ENCODE results near the gene OR4K2. TPM values are rescaled to one million over a fixed set of nuclear protein-coding genes. Genes with fewer than 3 reads are reported as not detected.
"Not testable (repeated sequence)": the region's sequence is repeated elsewhere in the genome, so short reads cannot be mapped to it uniquely, and the experiment has no call there.

Gene OR4K2
- total RNA-seq, result not detected

DNA sequence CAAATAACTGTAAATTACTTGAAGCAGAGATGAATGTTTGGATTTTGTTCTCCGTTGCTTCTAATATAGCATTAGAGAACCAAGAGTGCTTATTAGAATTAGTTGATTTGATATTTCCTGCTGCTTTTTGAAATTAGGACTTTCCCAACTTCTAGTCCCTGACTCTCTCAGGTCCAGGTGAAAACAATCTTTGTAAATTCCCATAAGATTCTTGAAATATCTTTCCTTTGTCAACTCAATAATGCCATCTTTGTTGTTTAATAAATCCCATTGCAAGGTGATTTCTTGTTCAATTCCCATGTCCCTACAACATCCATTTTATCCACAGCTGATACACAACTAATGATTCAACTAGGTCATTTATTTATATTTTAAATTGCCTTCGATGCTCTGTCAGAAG, at the start of gene OR4K2:
TSS of gene OR4K2 (plus strand) at position 301 of the 400 bp plus-strand sequence. CDS start 1,126 bp downstream, outside the sequence.
- TF ChIP-seq, protein P1, sequence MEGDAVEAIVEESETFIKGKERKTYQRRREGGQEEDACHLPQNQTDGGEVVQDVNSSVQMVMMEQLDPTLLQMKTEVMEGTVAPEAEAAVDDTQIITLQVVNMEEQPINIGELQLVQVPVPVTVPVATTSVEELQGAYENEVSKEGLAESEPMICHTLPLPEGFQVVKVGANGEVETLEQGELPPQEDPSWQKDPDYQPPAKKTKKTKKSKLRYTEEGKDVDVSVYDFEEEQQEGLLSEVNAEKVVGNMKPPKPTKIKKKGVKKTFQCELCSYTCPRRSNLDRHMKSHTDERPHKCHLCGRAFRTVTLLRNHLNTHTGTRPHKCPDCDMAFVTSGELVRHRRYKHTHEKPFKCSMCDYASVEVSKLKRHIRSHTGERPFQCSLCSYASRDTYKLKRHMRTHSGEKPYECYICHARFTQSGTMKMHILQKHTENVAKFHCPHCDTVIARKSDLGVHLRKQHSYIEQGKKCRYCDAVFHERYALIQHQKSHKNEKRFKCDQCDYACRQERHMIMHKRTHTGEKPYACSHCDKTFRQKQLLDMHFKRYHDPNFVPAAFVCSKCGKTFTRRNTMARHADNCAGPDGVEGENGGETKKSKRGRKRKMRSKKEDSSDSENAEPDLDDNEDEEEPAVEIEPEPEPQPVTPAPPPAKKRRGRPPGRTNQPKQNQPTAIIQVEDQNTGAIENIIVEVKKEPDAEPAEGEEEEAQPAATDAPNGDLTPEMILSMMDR (IDR thresholded peaks at IDR 0.05), result no peak
- DNase-seq (ENCODE audit: low spot score), result no peak
- ATAC-seq (ENCODE audit: low FRiP score), result no peak

GRCh38 chr14:19827626-19828244, 47.2 kb upstream of the OR4K2 start:
- not testable (repeated sequence) for ATAC-seq (ENCODE audit: low FRiP score); DNase-seq (ENCODE audit: low spot score)

DNA sequence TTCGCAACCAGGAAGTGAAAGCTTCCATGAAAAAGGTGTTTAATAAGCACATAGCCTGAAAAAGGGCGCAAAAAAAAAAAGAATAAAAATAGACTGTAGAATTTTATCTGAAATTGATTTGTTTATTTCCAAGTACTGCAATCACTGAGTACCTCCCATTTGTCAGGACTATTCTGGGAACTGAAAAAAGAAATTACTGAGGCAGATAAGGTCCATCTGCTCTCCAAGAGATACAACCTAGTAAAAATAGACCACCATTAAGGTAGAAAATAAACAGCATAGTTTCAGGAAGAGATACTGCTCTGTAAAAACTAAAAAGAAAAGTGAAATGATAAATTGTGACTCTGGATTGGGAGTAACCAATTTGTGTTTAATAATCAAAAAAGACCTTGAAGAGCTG, 46.6 kb upstream of the OR4K2 start:
- DNase-seq (ENCODE audit: low spot score), result no peak
- TF ChIP-seq, protein P1 (IDR thresholded peaks at IDR 0.05), result no peak

DNA sequence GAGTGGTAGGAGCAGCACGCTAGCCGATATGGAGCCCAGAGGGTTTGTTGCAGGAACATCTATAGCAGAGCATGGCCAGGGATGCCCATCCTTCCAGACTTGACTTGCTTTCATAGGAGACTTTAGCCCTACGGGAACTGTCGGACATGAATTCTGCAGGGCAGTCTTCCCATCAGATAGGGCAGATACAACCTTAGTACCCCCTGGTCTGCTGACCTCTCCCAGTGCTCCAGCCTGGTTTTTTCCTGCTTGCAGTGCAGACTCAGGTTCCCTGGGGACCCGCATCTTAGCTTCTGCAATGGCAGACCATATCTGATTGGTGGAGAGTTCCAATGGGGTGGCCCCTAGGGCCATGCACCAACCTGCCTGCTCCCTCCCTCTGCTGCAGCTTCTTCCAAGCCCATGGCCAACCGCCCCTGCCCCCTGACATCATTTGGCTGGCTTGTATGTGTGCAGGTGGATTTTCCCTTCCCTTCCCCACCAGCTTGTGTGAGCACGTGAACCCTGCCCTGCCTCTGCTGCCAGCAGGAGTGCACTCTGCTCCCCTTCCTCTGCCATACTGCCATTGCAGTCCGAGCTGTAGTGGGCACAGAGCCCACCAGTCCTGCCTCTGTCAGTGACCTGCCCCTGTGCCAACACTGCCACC, 40.6 kb upstream of the OR4K2 start:
- not testable (repeated sequence) for ATAC-seq (ENCODE audit: low FRiP score); DNase-seq (ENCODE audit: low spot score)

More for the DNA sequence above, 46.6 kb upstream of the OR4K2 start:
- no peak for ATAC-seq (ENCODE audit: low FRiP score)

- ATAC-seq (ENCODE audit: low FRiP score), result no peak
- TF ChIP-seq, protein P1 (IDR thresholded peaks at IDR 0.05), result no peak
- DNase-seq (ENCODE audit: low spot score), result no peak
Measured at GRCh38 chr14:19838433-19838832, 36.5 kb upstream of the OR4K2 start.

DNA sequence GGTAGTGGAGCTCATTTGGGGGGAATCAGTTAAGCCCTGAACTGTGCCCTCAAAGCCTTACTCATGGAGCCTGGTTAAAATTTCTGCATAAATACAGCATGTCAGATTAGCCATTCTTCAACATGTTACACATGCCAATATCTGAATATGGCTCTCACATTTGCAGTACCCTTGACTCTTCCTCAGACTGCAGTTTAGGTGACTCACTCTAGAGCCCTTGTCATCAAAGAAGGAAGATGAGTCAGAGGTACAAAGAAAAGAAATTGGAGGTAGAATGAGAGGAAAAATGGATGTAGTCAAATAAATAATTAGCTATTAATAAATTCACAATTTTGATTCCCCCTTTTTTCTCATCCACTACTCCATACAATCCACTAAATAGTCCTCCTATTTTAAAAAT, 23.6 kb upstream of the OR4K2 start:
- TF ChIP-seq, protein P1 (IDR thresholded peaks at IDR 0.05), result no peak
- ATAC-seq (ENCODE audit: low FRiP score), result no peak

DNA sequence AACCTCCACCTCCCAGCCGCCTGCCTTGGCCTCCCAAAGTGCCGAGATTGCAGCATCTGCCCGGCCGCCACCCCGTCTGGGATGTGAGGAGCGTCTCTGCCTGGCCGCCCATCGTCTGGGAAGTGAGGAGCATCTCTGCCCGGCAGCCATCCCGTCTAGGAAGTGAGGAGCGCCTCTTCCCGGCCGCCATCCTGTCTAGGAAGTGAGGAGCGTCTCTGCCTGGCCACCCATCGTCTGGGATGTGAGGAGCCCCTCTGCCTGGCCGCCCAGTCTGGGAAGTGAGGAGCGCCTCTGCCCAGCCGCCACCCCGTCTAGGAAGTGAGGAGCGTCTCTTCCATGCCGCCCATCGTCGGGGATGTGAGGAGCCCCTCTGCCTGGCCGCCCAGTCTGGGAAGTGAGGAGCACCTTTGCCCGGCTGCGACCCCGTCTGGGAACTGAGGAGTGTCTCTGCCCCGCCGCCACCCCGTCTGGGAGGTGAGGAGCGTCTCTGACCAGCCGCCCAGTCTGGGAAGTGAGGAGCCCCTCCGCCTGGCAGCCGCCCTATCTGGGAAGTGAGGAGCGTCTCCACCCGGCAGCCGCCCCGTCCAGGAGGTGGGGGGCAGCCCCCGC, 8.8 kb upstream of the OR4K2 start:
- DNase-seq (ENCODE audit: low spot score); ATAC-seq (ENCODE audit: low FRiP score): not testable (repeated sequence)

More for the DNA sequence above, 23.6 kb upstream of the OR4K2 start:
- DNase-seq (ENCODE audit: low spot score), result no peak

GRCh38 chr14:19873178-19873577, 1.8 kb upstream of the OR4K2 start:
- ATAC-seq (ENCODE audit: low FRiP score) (no peak), DNase-seq (ENCODE audit: low spot score) (no peak)
- TF ChIP-seq, protein P1 (IDR thresholded peaks at IDR 0.05), result no peak
